Measurements from ENCODE around the gene LEO1. TPM values are rescaled to one million over a fixed set of nuclear protein-coding genes. Genes with fewer than 3 reads are reported as not detected.
A peak's percentile ranks its signal among the peaks of the same experiment; 100 is the strongest.

LEO1 gene
- total RNA-seq, result 10 to 100 TPM in 1 of 2 donors, 1 to 10 TPM in 1; 9.0 to 10.6 TPM

GRCh38 chr15:51971375-51972133 is at the start of gene LEO1:
LEO1 (minus strand) TSS chr15:51971778; CDS start chr15:51971745, 33 bp downstream.
- Histone ChIP-seq H3K4me1 (peaks cover 0 to 14% of the 10 kb centered on the region in 2 donors), H3K4me3 (peak within 1 kb of the TSS; percentile 75 to 91), H3K27ac (peak within 1 kb of the TSS; percentile 91 to 93), H3K36me3 (no peaks in the 10 kb centered on the region), H3K9me3 (peaks cover 0 to 15% of the 10 kb centered on the region in 2 donors), H3K27me3 (no peaks in the 10 kb centered on the region)
- DNase-seq (ENCODE audit: low spot score), result peak; percentile 87
- TF ChIP-seq CTCF (IDR thresholded peaks at IDR 0.05), result peak; percentile 27 to 67

- no peak for TF ChIP-seq CTCF (IDR thresholded peaks at IDR 0.05)
- H3K27ac ChIP-seq, result peak overlapping the region; percentile 89 to 92
Observed at GRCh38 chr15:52021128-52021671, 49.6 kb upstream of the LEO1 start.

GRCh38 chr15:52020221-52021085 is 48.9 kb upstream of the LEO1 start:
- peak overlapping the region; percentile 89 to 92 for H3K27ac ChIP-seq
- no peak for TF ChIP-seq CTCF (IDR thresholded peaks at IDR 0.05)

More at GRCh38 chr15:52021128-52021671, 49.6 kb upstream of the LEO1 start:
- Histone ChIP-seq H3K9me3 (no peaks in the 10 kb centered on the region), H3K36me3 (no peaks in the 10 kb centered on the region), H3K4me3 (peak overlapping the region; percentile 4 to 60), H3K27me3 (no peaks in the 10 kb centered on the region), H3K4me1 (peaks cover 0 to 26% of the 10 kb centered on the region in 2 donors)
- no peak for DNase-seq (ENCODE audit: low spot score)

GRCh38 chr15:52019394-52020220 is 48.0 kb upstream of the LEO1 start:
- Histone ChIP-seq H3K9me3 (no peaks in the 10 kb centered on the region), H3K4me1 (peaks cover 0 to 26% of the 10 kb centered on the region in 2 donors)

More at GRCh38 chr15:52020221-52021085, 48.9 kb upstream of the LEO1 start:
- peak overlapping the region; percentile 60 to 63 for H3K4me3 ChIP-seq
- H3K9me3 ChIP-seq, result no peaks in the 10 kb centered on the region
- H3K36me3 ChIP-seq, result no peaks in the 10 kb centered on the region
- peaks cover 0 to 26% of the 10 kb centered on the region in 2 donors for H3K4me1 ChIP-seq
- no peak for DNase-seq (ENCODE audit: low spot score)
- no peaks in the 10 kb centered on the region for H3K27me3 ChIP-seq

More at GRCh38 chr15:52019394-52020220, 48.0 kb upstream of the LEO1 start:
- peak overlapping the region; percentile 89 to 92 for H3K27ac ChIP-seq
- peak; percentile 91 for DNase-seq (ENCODE audit: low spot score)
- H3K27me3 ChIP-seq, result no peaks in the 10 kb centered on the region
- peak overlapping the region; percentile 60 to 63 for H3K4me3 ChIP-seq
- no peak for TF ChIP-seq CTCF (IDR thresholded peaks at IDR 0.05)
- H3K36me3 ChIP-seq, result no peaks in the 10 kb centered on the region

Data from right atrium auricular region (tissue), 2 donors.